Measurements from ENCODE around the gene LETM1.

DNA sequence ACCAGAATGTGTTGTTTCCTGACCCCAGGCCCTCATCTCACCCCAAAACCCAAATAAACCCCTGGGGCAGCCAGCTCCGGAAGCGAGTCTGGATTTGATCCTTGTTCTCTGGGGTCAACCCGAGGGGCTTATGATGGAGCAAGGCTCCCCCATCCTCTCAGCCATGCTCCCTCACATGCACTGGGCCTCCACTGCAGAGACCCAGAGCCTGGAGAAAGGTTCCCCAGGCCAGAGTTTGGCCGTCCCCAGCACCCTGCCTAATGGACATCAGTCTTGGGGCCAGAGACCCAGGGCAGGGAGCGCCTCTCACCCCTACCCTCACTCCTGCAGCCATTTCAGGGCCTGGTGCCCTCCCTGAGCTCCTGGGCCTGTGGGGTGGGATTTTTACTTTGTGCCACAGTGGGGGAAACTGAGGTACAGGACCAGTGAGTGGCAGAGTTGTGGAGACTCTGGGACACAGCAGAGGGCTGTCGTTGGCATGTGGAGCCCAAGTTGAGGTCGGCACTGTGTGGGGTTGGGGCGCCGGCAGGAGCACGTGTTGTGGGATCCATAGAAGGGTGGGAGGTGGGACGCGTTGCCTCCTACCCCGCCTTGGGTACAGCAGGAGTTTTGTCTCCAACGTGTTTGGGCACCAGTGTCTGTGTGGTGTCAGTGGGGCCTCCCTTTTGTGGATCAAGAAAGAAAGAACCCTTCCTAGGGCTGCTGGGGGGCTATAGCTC, 59.3 kb downstream of the LETM1 start:
- no peak for TF ChIP-seq CTCF (conservative IDR thresholded peaks at IDR 0.05; ENCODE audit: low read depth in 2 of 2)
- no peak for TF ChIP-seq POLR2AphosphoS5 (IDR thresholded peaks at IDR 0.05; ENCODE audit: low read depth)
- TF ChIP-seq EZH2 (IDR thresholded peaks at IDR 0.05; ENCODE audit: low read depth, unreplicated experiment), result no peak
- no peak for TF ChIP-seq REST (IDR thresholded peaks at IDR 0.05; ENCODE audit: unreplicated experiment)
- TF ChIP-seq EZH2phosphoT487 (IDR thresholded peaks at IDR 0.05; ENCODE audit: unreplicated experiment), result no peak
- no peak for TF ChIP-seq NANOG (IDR thresholded peaks at IDR 0.05; ENCODE audit: borderline replicate concordance)
- TF ChIP-seq ZNF331 (CRISPR knock-in tag; IDR thresholded peaks at IDR 0.05; ENCODE audit: low read depth), result no peak

Data from GM23338 (cell line).